HG02870 (cell line): ENCODE results near the gene RAPGEF1.

ENCODE experiments used
- ATAC-seq: cut with Tn5 transposase; IDR thresholded peaks from one replicate; pipeline ENCODE4 v1.9.1; 2021; ENCODE audit warnings: mild to moderate bottlenecking, moderate library complexity; ENCODE audit not compliant: unreplicated experiment

Gene RAPGEF1

DNA sequence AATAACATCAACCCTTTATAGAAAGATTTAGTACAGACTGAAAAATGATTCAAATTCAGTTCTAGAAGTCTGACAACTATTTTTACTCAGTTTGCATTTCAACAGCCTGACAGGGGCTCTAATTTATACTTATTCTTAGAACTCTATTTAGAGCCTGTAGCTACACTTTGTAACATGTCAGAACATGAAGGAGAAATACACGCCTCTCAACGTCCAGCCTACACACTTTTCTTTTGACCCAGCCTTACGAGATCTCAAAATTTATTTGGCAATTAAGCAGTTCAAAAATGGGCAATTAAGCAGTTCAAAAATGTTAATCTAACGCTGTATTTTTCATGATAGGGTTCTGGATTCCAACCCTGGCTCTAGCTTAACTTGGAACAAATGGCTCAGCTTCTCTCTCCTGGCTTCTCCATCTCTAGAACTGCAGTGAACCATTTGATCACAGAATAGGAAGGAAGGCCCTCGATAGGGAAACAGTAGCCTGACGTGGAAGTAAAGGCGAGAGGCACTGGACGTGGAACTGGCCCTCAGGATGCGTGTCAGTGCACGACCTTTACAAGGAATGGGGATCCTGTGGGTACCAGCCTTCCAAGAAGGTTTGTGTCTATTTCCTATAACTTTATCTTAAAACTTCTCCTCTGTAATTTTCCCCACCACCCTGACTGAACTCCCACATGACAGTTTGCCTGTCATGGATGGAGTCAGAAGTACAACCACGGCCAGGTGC, 128.1 kb downstream of the RAPGEF1 start:
- no peak for ATAC-seq

GRCh38 chr9:131610231-131610761, 129.6 kb downstream of the RAPGEF1 start:
- ATAC-seq, result no peak

DNA sequence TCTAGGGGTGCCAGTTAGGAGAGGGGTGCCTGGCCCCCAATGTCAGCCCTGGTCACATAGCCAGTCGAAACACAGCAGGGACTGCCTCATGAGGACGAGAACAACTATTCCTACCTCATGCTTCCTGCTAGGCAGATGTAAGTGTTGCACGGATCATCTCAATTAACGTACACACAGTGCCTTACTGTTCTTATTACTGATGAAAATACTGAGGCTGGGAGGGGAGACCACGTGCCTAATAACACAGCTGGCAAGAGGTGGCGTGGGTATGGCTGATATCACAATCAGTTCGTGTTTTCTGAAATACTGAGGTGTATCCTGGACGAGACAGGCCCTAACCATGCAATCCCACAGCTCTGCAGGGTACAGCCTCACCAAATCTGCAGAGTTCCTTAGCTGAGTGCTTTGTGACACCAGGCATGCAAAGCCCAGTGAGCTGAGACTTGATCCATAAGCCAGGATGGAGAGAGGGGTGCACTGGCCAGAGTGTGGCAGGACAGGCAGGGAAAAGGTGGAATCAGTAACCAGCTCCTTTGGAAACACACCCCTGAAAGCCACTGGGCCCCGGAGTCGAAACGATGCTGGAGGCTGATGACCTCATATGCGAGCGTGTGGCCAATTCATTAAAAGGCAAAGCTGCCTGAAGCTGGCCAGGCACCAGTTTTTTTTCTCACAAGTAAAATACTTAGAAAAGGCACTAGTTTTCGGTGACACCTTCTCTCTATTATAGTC, 130.6 kb downstream of the RAPGEF1 start:
- ATAC-seq, result no peak

DNA sequence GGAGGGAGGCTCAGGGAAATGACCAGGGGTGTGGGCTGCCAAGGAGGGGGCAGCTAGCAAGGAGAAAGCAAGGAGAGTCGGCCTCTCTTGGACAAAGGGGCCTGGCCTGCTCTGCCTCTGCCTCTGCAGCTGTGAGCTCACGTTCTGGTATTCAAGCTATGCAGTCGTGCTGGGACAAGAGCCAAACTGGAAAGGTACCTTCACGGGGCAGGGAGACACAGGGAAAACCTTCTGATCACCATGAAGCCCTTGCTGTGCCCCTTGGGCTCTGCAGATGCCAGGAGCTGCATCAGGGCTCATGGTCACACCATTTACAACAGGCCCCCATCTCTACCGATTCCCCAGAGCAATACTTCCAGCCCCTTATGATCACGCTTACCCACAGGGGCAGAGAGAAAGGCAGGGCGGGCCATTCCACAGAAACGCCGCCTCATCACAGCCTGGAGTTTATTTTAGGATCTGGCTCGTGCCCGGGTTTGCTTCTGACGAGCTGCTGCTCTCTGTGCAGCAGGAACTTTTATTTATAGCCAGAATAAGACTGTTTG, 131.3 kb downstream of the RAPGEF1 start:
- ATAC-seq, result no peak

DNA sequence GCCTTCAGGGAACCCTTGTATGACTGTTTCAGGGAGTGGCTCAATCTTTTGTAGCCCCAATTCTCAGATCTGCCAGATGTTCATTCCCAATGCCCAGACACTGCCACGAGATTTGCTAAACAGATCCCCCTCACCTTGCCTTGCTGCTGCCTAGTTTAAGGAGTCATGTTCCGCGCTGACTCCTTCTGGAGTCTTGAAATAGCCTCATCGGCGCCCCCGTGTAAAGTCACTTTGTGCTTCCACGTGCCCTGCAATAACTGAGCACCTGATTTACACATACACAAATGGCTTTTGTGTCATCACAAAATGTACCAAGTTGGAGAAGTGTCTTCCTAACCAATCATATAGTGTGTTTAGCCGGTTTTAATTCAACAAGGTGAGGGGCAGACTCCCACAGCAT, 132.3 kb downstream of the RAPGEF1 start:
- no peak for ATAC-seq

GRCh38 chr9:131606896-131607567, 132.8 kb downstream of the RAPGEF1 start:
- no peak for ATAC-seq

GRCh38 chr9:131605770-131606590, 133.9 kb downstream of the RAPGEF1 start:
- ATAC-seq, result no peak

DNA sequence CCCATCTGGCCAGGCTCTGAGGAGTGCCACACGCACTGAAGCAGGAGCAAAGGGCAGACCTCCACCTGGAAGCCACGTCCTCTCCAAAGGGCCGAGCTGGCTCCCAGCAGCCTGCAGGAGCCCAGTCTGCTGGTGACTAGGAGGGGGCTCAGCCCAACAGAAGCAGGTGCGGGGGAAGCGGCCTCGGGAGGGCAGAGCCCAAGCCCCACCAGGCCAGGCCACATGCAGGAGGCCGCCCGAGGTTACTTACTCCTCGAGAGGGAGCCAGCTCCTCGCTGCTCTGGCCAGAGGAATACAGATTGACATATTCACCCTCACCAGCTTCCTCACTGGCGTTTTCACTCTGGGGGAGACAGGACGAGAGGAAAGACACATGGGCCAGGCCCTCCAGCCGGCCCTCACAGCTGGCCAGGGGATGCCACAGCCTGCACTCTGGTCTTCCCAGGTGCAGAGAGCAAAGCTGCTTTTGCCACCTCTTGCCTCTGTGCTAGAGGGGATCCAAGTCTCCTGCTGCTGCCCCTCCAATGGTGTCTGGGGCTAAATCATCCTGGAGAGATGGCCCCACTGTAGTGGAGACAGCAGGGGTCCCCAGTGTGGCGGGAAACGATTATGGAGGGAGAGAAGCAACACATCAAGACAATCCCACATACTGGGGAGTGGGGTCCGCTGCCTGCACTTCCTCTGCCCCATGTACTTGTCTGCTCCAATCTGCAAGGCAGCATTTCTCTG, 136.0 kb downstream of the RAPGEF1 start:
- no peak for ATAC-seq

- ATAC-seq, result no peak
Measured at GRCh38 chr9:131603199-131603598, 136.7 kb downstream of the RAPGEF1 start.

DNA sequence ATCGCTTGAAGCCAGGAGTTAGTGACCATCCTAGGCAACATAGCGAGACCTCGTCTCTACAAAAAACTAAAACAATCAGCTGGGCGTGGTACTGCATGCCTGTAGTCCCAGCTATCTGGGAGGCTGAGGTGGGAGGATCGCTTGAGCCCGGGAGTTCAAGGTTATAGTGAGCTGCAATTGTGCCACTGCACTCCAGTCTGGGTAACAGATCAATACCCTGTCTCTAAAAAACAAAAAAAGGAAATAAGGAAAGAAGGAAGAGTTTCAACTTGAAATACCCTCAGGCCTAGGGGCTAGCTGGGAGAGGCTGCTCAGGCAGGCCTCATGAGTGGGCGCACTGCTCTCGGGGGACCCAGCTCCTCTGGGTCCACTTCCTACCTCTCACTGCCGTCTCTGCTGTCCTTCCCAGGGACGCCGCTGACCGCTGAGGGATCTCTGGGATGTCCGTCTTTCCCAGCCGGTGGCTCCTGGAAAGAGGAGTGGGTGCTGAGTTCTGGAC, 138.1 kb downstream of the RAPGEF1 start:
- ATAC-seq, result no peak

DNA sequence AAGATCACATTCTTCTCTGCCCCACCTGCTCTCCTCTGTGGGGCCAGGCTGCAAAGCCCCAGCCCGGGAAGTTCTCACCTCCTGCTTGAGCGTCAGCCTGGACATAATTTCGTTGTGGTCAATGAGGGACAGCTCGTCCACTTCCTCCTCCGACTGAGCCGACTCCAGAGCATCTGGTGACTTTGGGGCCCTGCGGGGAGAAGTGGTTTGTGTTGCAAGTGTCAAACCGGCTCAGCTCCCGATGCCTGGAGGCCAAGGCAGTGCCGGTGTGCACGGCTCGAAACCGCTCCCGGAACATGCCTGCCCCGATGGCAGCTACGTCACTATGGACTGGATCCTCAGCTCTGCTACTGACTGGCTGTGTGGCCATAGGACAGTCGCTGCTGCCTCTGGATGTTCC, 141.8 kb downstream of the RAPGEF1 start:
- no peak for ATAC-seq

- ATAC-seq, result no peak
Measured at GRCh38 chr9:131597246-131597645, 142.6 kb downstream of the RAPGEF1 start.

GRCh38 chr9:131596430-131596743, 143.5 kb downstream of the RAPGEF1 start:
- ATAC-seq, result no peak

DNA sequence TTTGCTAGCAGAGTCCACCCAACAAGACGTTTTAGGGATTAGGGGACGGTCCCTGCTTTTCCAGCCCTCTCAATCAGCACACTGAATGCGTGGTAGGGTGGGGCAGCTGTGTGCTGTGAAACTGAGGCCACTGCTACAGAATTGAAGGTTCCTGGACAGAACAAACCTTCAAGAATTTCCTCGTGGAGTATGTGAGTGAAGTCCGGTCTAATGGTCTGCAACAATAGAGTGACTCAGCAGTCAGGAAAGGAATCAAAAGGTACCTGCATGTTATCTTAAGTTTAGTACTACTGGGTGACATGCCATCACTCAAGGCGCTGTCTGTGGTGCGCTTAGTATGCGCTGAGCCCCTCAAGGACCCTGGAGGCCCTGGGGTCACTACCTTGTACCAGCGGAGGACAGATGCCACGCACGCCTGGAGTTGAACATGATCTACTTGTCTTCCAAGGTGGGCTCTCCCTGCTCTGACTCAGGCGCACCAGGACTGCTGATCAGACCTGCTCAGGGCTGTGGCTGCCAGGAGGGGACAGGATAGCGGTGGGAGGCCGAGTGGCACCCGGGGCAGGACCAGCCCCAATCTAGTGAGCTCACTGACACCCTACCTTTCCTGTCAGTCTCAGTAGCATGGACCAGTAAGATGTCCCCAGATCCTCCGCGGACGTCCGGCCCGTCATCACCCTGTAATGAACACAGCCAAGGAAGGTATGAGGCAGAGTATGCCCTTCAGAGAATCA, 144.0 kb downstream of the RAPGEF1 start:
- ATAC-seq, result no peak

DNA sequence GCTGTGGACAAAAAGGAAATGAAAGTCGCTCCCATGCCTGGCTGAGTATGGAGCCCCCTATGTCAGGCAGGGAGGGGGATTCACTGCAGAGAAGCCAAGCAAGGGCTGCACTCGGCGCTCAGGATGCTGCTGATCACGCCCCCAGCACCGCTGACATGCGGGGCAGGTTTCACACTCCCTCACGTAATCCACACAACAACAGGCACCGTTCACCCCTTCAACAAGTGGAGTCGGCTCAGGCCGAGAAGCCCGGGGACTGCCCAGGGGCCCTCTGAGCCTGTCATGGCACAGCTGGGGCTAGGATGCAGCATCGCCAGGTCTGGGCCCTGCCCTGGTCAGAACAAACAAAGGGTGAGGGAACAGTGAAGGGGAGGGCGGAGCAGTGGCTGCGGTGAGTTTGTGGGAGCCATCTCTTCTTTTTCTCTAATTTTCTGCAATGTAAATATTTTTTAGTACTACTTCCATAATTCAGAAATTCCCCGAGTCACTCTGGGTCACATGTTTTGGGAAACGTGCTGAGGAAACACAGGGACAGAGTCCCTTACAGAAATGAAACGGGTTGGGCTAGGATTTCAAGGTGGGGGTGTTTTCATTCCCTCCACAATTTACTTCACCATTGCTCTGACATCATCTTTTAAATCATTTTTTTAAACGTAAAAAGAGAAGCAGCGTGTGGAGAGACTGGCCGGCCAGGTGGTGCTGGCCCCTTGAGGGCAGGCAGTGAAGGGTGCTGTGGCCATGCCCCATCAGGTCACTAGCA, 144.8 kb downstream of the RAPGEF1 start:
- ATAC-seq, result no peak

- no peak for ATAC-seq
Measured at GRCh38 chr9:131593936-131594665, 145.8 kb downstream of the RAPGEF1 start.

DNA sequence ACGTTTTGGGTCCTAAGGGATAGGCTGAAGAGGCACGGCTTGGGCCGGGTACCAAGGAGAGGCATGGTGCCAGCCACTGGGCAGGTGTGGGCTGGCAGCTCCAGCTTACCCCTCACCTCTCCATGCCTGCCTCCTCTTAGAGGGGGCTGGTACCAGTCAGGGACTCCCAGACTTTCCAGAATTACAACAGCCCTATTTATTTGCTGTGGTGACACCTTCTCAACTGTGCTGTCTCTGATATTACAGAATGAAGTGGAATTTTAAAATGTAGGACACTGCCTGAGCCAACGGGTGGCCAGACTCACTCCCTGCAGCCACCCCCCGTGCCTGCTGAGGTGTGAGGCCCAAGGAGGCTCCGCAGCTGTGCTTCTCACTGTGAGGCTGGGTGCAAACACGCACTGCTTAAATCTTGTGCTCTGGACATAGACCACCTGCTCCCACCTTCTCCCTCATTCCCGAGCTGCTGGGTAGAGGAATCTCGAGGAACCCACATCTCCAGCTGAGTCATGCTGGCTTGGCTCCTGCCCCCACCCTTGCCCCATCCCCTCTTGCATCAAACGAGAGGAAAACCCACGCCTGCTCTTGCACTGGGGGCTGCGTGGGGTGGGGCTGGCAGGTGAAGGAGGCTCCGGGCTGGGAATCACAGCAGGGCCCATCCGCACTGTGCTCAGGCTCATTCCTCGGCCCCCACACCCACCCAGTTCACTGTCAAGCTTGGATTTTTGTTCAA, 146.6 kb downstream of the RAPGEF1 start:
- no peak for ATAC-seq
